HUES64 (cell line): ENCODE measurements around the gene CARD9.

Experiments
- H3K27ac ChIP-seq: 2 replicates; pipeline ENCODE4 v1.7.0; 2013; ENCODE audit warnings: low read depth, low read length, inconsistent platforms
- H3K27me3 ChIP-seq: 2 replicates; pipeline ENCODE4 v1.6.1; 2013; ENCODE audit warnings: mild to moderate bottlenecking, low read length; ENCODE audit not compliant: insufficient read depth
- H3K36me3 ChIP-seq: 2 replicates; pipeline ENCODE4 v1.6.1; 2013; ENCODE audit warnings: mild to moderate bottlenecking, low read length; ENCODE audit not compliant: insufficient read depth
- H3K4me1 ChIP-seq: 2 replicates; pipeline ENCODE4 v1.6.1; 2013; ENCODE audit warnings: mild to moderate bottlenecking, low read length, moderate library complexity; ENCODE audit not compliant: insufficient read depth
- H3K4me3 ChIP-seq: 2 replicates; pipeline ENCODE4 v1.5.1; 2013; ENCODE audit warnings: mild to moderate bottlenecking, low read length, moderate library complexity
- H3K9ac ChIP-seq: 2 replicates; pipeline ENCODE4 v1.6.1; 2013; ENCODE audit warnings: mild to moderate bottlenecking, low read depth, low read length
- H3K9me3 ChIP-seq: 2 replicates; pipeline ENCODE4 v1.6.1; 2013; ENCODE audit warnings: low read depth, low read length; ENCODE audit not compliant: insufficient read depth
- WGBS: fragments of 150-250, 120-280 bp; methylation state at CpG from one replicate; pipeline ENCODE4 v1.1.7; 2013; ENCODE audit warnings: missing lambda C conversion rate; 5-methylcytosine and 5-hydroxymethylcytosine counted together

CARD9 gene

GRCh38 chr9:136316271-136316751 lies 57.2 kb downstream of the CARD9 start:
- Histone ChIP-seq H3K27me3 (no peaks in the 10 kb centered on the region), H3K9ac (no peak overlapping the region), H3K27ac (no peak overlapping the region), H3K36me3 (no peaks in the 10 kb centered on the region), H3K9me3 (peaks cover 15% of the 10 kb centered on the region), H3K4me1 (no peaks in the 10 kb centered on the region), H3K4me3 (no peak overlapping the region)
- WGBS, result 96% methylated on average over 23 of the region's 23 CpGs

GRCh38 chr9:136314944-136315343 lies 58.5 kb downstream of the CARD9 start:
- no peaks in the 10 kb centered on the region for H3K4me1 ChIP-seq
- no peaks in the 10 kb centered on the region for H3K36me3 ChIP-seq
- H3K9ac ChIP-seq, result no peak overlapping the region
- H3K9me3 ChIP-seq, result peaks cover 15% of the 10 kb centered on the region
- H3K27ac ChIP-seq, result no peak overlapping the region
- WGBS, result 80% methylated on average over 4 of the region's 4 CpGs
- no peaks in the 10 kb centered on the region for H3K27me3 ChIP-seq
- H3K4me3 ChIP-seq, result no peak overlapping the region

- peaks cover 15% of the 10 kb centered on the region for H3K9me3 ChIP-seq
- no peak overlapping the region for H3K9ac ChIP-seq
- H3K27ac ChIP-seq, result no peak overlapping the region
- no peaks in the 10 kb centered on the region for H3K36me3 ChIP-seq
- no peak overlapping the region for H3K4me3 ChIP-seq
- H3K27me3 ChIP-seq, result no peaks in the 10 kb centered on the region
- H3K4me1 ChIP-seq, result no peaks in the 10 kb centered on the region
- WGBS, result 93% methylated on average over 3 of the region's 3 CpGs
Measured at GRCh38 chr9:136314056-136314416, 59.4 kb downstream of the CARD9 start.
